ENCODE measurements around the gene UBE2L3.

- TF ChIP-seq REST (IDR thresholded peaks at IDR 0.05; ENCODE audit: unreplicated experiment), result no peak
- no peak for TF ChIP-seq EZH2 (IDR thresholded peaks at IDR 0.05; ENCODE audit: low read depth, unreplicated experiment)
- TF ChIP-seq POLR2AphosphoS5 (IDR thresholded peaks at IDR 0.05; ENCODE audit: low read depth), result no peak
- TF ChIP-seq CTCF (conservative IDR thresholded peaks at IDR 0.05; ENCODE audit: low read depth in 2 of 2), result no peak
- no peak for TF ChIP-seq EZH2phosphoT487 (IDR thresholded peaks at IDR 0.05; ENCODE audit: unreplicated experiment)
- TF ChIP-seq ZNF331 (CRISPR knock-in tag; IDR thresholded peaks at IDR 0.05; ENCODE audit: low read depth), result no peak
- no peak for TF ChIP-seq ETS1 (IDR thresholded peaks at IDR 0.05)
- no peak for TF ChIP-seq ZNF114 (CRISPR knock-in tag; IDR thresholded peaks at IDR 0.05)
- no peak for TF ChIP-seq JUNB (IDR thresholded peaks at IDR 0.05; ENCODE audit: unreplicated experiment)
- no peak for TF ChIP-seq STAT1 (IDR thresholded peaks at IDR 0.05; ENCODE audit: unreplicated experiment)
- TF ChIP-seq CREB1 (CRISPR knock-in tag; IDR thresholded peaks at IDR 0.05; ENCODE audit: low read depth), result no peak
These were observed 64.9 kb downstream of the UBE2L3 start, which contains the start of gene CCDC116 for GRCh38 chr22:21632237-21632895.
